PC-3 (cell line): ENCODE measurements around the gene HHAT.

ENCODE experiments used
- CTCF ChIP-seq: fragments of 300-600 bp; sonication (generic); conservative IDR thresholded peaks from 2 replicates; pipeline ENCODE4 v1.5.1; 2017; ENCODE audit warnings: antibody characterized with exemption, low read depth, mild to moderate bottlenecking, low read length
- EZH2phosphoT487 ChIP-seq: fragments of 300-600 bp; sonication (generic); IDR thresholded peaks from 2 replicates; pipeline ENCODE4 v1.6.1; 2018; ENCODE audit warnings: mild to moderate bottlenecking, antibody characterized with exemption, low read length, borderline replicate concordance

- no peak for TF ChIP-seq CTCF
- no peak for TF ChIP-seq EZH2phosphoT487
Observed at GRCh38 chr1:210516697-210517459, 188.2 kb downstream of the HHAT start.
